K562 (cell line): ENCODE measurements around the gene GTF3C4. TPM values are rescaled to one million over a fixed set of nuclear protein-coding genes. Genes with fewer than 3 reads are reported as not detected.

Experiments
- ATAC-seq: fragments of 200-7000 bp; cut with Tn5 transposase; 3 replicates; pipeline ENCODE4 v1.9.1; 2020; ENCODE audit warnings: moderate library complexity
- BruUV-seq: library from RNA; stranded (reverse); fragments of 400-500 nt; replicated peaks from 2 replicates; lab custom pipeline; 2021; lab: Mats Ljungman, UMichigan
- CTCF ChIA-PET: fragments of 300-600 bp; formaldehyde crosslinking; extraction: SDS; loops from one replicate; lab custom pipeline; 2021; ENCODE audit warnings: low intra/inter-chr PET ratio; lab: Yijun Ruan, JAX
- POLR2A ChIA-PET: fragments of 300-600, 350-650 bp; sonication (Branson Sonifier 250); formaldehyde crosslinking; extraction: SDS; loops from one replicate; lab custom pipeline; 2021; ENCODE audit warnings: antibody characterized with exemption, inconsistent platforms; lab: Yijun Ruan, JAX
- DNase-seq, 4 experiments: peaks; one replicate each; pipeline versions ENCODE4 v3.0.0 to v3.0.0-alpha.2; 2011 to 2018; ENCODE audit warnings: low spot score in 3 of 4, mixed read lengths in 3 of 4; ENCODE audit errors: extremely low read depth in 1 of 4
- FAIRE-seq: peaks from 2 replicates; lab custom pipeline; 2011; peaks lifted over from hg19 to GRCh38; lab: Jason Lieb, UNC
- H2AFZ ChIP-seq: 2 replicates; pipeline ENCODE4 v1.6.0; 2011; ENCODE audit warnings: low read depth, low read length, control low read depth, inconsistent platforms
- H3K27ac ChIP-seq: fragments of 200-600 bp; 3 replicates; pipeline ENCODE4 v1.8.0; 2011; ENCODE audit warnings: low read depth, mild to moderate bottlenecking, control low read depth, inconsistent platforms, low read length, moderate library complexity, mixed read lengths; ENCODE audit errors: extremely low read depth
- H3K27me3 ChIP-seq, 2 experiments: fragments of 300-600 bp in 1 of 2; 2 replicates in 1 of 2; 3 replicates in 1 of 2; pipeline versions ENCODE4 v1.6.0 to v1.8.0; 2011; ENCODE audit warnings: inconsistent platforms in 2 of 2, low read length in 2 of 2, mild to moderate bottlenecking in 1 of 2, mixed read lengths in 1 of 2, moderate library complexity in 1 of 2; ENCODE audit not compliant: control insufficient read depth in 2 of 2, insufficient read depth in 2 of 2
- H3K36me3 ChIP-seq: fragments of 300-600 bp; 3 replicates; pipeline ENCODE4 v1.8.0; 2011; ENCODE audit warnings: mild to moderate bottlenecking, low read length, inconsistent platforms; ENCODE audit not compliant: control insufficient read depth, insufficient read depth
- H3K4me1 ChIP-seq, 2 experiments: fragments of 200-600 bp in 1 of 2; replicated peaks in 1 of 2; 2 replicates in 1 of 2; 3 replicates in 1 of 2; pipeline versions ENCODE4 v1.5.1 to v1.8.0; 2011; ENCODE audit warnings: inconsistent platforms in 2 of 2, low read length in 2 of 2, mild to moderate bottlenecking in 1 of 2, mixed read lengths in 1 of 2, moderate library complexity in 1 of 2; ENCODE audit not compliant: control insufficient read depth in 2 of 2, insufficient read depth in 2 of 2
- H3K4me2 ChIP-seq: 2 replicates; pipeline ENCODE4 v1.6.1; 2011; ENCODE audit warnings: low read length, control low read depth, inconsistent platforms, mixed read lengths; ENCODE audit not compliant: insufficient read depth
- H3K4me3 ChIP-seq: fragments of 200-600 bp; sonication (generic), shearing (Covaris generic); 2 replicates; pipeline ENCODE4 v1.5.1; 2016; ENCODE audit warnings: control low read depth, inconsistent platforms
- H3K79me2 ChIP-seq: fragments of 200-600 bp; 3 replicates; pipeline ENCODE4 v1.8.0; 2011; ENCODE audit warnings: low read length, inconsistent platforms; ENCODE audit not compliant: control insufficient read depth, insufficient read depth
- H3K9ac ChIP-seq, 2 experiments: 2 replicates each; pipeline versions ENCODE4 v1.6.0 to v1.6.1; 2011; ENCODE audit warnings: low read depth in 2 of 2, low read length in 2 of 2, control low read depth in 1 of 2, inconsistent platforms in 1 of 2, mild to moderate bottlenecking in 1 of 2, mixed read lengths in 1 of 2; ENCODE audit not compliant: insufficient read depth in 1 of 2
- H3K9me1 ChIP-seq: one replicate; pipeline ENCODE4 v1.6.0; 2011; ENCODE audit warnings: inconsistent platforms, mild to moderate bottlenecking, low read length, moderate library complexity; ENCODE audit not compliant: control insufficient read depth, insufficient read depth
- H3K9me3 ChIP-seq: replicated peaks from 2 replicates; pipeline ENCODE4 v1.5.1; 2011; ENCODE audit warnings: low read depth, low read length, inconsistent platforms; ENCODE audit not compliant: control insufficient read depth, insufficient read depth
- H4K20me1 ChIP-seq: replicated peaks from 2 replicates; pipeline ENCODE4 v1.6.1; 2011; ENCODE audit warnings: low read length, inconsistent platforms, mixed read lengths; ENCODE audit not compliant: control insufficient read depth, insufficient read depth
- CHD4 ChIP-seq: fragments of 200-600 bp; sonication (generic); IDR thresholded peaks from 3 replicates; pipeline ENCODE4 v1.6.1; 2012; ENCODE audit warnings: low read depth, mild to moderate bottlenecking, mixed read lengths, low read length, inconsistent platforms; ENCODE audit not compliant: insufficient read depth, insufficient replicate concordance, poor library complexity, severe bottlenecking
- LCOR ChIP-seq: sonication (generic); formaldehyde crosslinking; IDR thresholded peaks from 2 replicates; pipeline ENCODE4 v1.8.0; 2022; ENCODE audit warnings: mild to moderate bottlenecking, missing genetic modification reagents
- MCM5 ChIP-seq: fragments of 450-650 bp; IDR thresholded peaks from 2 replicates; pipeline ENCODE4 v1.6.1; 2016; ENCODE audit warnings: low read depth
- NFRKB ChIP-seq: fragments of 450-650 bp; IDR thresholded peaks from 2 replicates; pipeline ENCODE4 v1.6.1; 2016; ENCODE audit warnings: low read depth
- POLR3A ChIP-seq: IDR thresholded peaks from 2 replicates; pipeline ENCODE4 v1.6.1; 2011; ENCODE audit warnings: borderline replicate concordance, mild to moderate bottlenecking, moderate library complexity; ENCODE audit not compliant: insufficient read length, insufficient read depth; ENCODE audit errors: extremely low read depth
- ZNF77 ChIP-seq: fragments of 250-450 bp; sonication (Bioruptor Pico); IDR thresholded peaks from 2 replicates; pipeline ENCODE4 v1.5.0; 2020
- WGBS: fragments of 100-300 bp; shearing (Covaris generic); methylation state at CpG from one replicate; pipeline ENCODE4 v1.1.6; 2016; ENCODE audit warnings: low coverage, mixed read lengths; ENCODE audit not compliant: insufficient coverage; ENCODE audit errors: missing lambda C conversion rate; 5-methylcytosine and 5-hydroxymethylcytosine counted together
- in situ Hi-C: fragments of 300-500 bp; cut with MboI; formaldehyde crosslinking; loops from 4 replicates; pipeline ENCODE4 v1.15.0; 2018; ENCODE audit warnings: inconsistent platforms, mixed read lengths
- intact Hi-C: fragments of 100-400 bp; cut with micrococcal nuclease; formaldehyde crosslinking; loops from 2 replicates; pipeline ENCODE4 v1.14.2; 2022
- polyA plus RNA-seq, 8 experiments: library from polyadenylated mRNA; depleted of rRNA in 4 of 8; stranded (reverse) in 5 of 8; unstranded in 3 of 8; fragments of >200 nt; fragmentation: Nextera tagmentation in 2 of 8; fragmentation: Illumina TruSeq in 1 of 8; extraction: Ambion mirVana in 2 of 8; extraction: Trizol in 1 of 8; gene quantifications; 2 replicates each; pipeline versions ENCODE4 v1.2.1 to v1.2.3, GENCODE V29; 2011 to 2014; ENCODE audit warnings: inconsistent platforms in 1 of 8, missing spikeins in 1 of 8
- total RNA-seq, 7 experiments: library from RNA; depleted of rRNA in 6 of 7; stranded (reverse); fragments of >200 nt in 6 of 7; fragmentation: Illumina TruSeq in 2 of 7; extraction: Trizol in 2 of 7; gene quantifications; 2 replicates each; pipeline versions ENCODE4 v1.2.1 to v1.2.3, GENCODE V29; 2011 to 2021; ENCODE audit warnings: low replicate concordance in 1 of 7
- TF ChIP-seq, protein P1 (sequence below): fragments of 450-650 bp; IDR thresholded peaks from 2 replicates; pipeline ENCODE4 v1.6.1; 2018; ENCODE audit not compliant: partially characterized antibody
- TF ChIP-seq, protein P2 (sequence below): fragments of 250-450 bp; sonication (Bioruptor Pico); IDR thresholded peaks from 2 replicates; pipeline ENCODE4 v1.8.0; 2021; ENCODE audit warnings: borderline replicate concordance, mild to moderate bottlenecking, moderate library complexity; ENCODE audit not compliant: poor library complexity, severe bottlenecking
- TF ChIP-seq, protein P3 (sequence below): fragments of 250-450 bp; sonication (Bioruptor Pico); IDR thresholded peaks from 2 replicates; pipeline ENCODE4 v1.4.0; 2020
- TF ChIP-seq, protein P4 (sequence below): fragments of 450-650 bp; formaldehyde crosslinking; IDR thresholded peaks from 2 replicates; pipeline ENCODE4 v1.4.0; 2020; ENCODE audit warnings: mild to moderate bottlenecking, moderate library complexity
- TF ChIP-seq, protein P5 (sequence below): fragments of 450-650 bp; IDR thresholded peaks from 2 replicates; pipeline ENCODE4 v1.6.1; 2016

Gene GTF3C4
- total and polyA plus RNA-seq, 9 of the 15 experiments (the other 6 are each of a cell fraction or from before 2014, with no cell fraction given), result 3.9 to 20.0 (median 12.2) TPM

DNA sequence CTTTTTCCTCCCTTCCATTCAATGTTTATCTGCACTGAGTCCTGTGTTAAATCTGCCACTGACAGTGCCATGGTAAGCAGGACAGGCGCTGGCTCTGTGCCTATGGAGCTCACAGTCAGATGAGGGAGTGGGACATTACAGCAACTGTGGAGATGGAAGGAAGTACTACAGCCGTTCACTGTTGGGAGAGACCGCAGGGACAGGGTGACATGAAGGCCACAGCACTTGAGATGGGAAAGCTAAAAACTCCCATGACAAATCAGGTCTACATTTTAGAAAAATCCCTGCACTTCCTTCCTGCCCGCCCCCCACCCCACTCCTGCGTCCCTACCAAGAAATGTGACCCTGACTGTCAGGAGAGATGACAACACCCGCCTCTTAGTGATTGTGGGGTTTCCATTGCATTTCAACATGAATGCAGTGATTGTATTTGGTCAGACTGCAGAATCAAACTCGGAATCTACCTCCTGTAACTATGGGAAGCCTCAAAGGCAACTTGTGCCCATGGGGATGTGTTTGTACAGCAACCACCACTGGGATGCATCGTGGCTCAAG, 56.4 kb downstream of the GTF3C4 start:
- no peak overlapping the region for H2AFZ ChIP-seq
- FAIRE-seq (no peak), ATAC-seq (no peak), DNase-seq (no peak)
- H3K4me1 ChIP-seq, result peaks cover 0 to 5% of the 10 kb centered on the region in 2 experiments; a peak in 1 of 5 replicates
- no peak overlapping the region for H3K4me3 ChIP-seq
- no peak overlapping the region for H3K27ac ChIP-seq
- no peak overlapping the region for H3K4me2 ChIP-seq
- CTCF ChIA-PET, result no interaction called here
- no peaks in the 10 kb centered on the region for H3K36me3 ChIP-seq
- in situ Hi-C loops (no loop called here), intact Hi-C loops (no loop called here)
- H3K9me3 ChIP-seq, result no peaks in the 10 kb centered on the region
- 0 out of 2 replicates have a peak, but pooled peaks cover 3% of the 10 kb centered on the region for H4K20me1 ChIP-seq
- no TSS peak for BruUV-seq
- under 1% methylated on average over 6 of the region's 8 CpGs for WGBS
- peaks cover 42 to 87% of the 10 kb centered on the region in 2 experiments for H3K27me3 ChIP-seq
- TF ChIP-seq, protein P1, sequence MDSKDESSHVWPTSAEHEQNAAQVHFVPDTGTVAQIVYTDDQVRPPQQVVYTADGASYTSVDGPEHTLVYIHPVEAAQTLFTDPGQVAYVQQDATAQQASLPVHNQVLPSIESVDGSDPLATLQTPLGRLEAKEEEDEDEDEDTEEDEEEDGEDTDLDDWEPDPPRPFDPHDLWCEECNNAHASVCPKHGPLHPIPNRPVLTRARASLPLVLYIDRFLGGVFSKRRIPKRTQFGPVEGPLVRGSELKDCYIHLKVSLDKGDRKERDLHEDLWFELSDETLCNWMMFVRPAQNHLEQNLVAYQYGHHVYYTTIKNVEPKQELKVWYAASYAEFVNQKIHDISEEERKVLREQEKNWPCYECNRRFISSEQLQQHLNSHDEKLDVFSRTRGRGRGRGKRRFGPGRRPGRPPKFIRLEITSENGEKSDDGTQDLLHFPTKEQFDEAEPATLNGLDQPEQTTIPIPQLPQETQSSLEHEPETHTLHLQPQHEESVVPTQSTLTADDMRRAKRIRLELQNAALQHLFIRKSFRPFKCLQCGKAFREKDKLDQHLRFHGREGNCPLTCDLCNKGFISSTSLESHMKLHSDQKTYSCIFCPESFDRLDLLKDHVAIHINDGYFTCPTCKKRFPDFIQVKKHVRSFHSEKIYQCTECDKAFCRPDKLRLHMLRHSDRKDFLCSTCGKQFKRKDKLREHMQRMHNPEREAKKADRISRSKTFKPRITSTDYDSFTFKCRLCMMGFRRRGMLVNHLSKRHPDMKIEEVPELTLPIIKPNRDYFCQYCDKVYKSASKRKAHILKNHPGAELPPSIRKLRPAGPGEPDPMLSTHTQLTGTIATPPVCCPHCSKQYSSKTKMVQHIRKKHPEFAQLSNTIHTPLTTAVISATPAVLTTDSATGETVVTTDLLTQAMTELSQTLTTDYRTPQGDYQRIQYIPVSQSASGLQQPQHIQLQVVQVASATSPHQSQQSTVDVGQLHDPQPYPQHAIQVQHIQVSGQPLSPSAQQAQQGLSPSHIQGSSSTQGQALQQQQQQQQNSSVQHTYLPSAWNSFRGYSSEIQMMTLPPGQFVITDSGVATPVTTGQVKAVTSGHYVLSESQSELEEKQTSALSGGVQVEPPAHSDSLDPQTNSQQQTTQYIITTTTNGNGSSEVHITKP, result no peak
- TF ChIP-seq ZNF77 (CRISPR knock-in tag) (no peak), LCOR (CRISPR knock-in tag) (no peak), MCM5 (no peak), POLR3A (no peak), NFRKB (no peak), CHD4 (no peak)
- TF ChIP-seq, protein P2, sequence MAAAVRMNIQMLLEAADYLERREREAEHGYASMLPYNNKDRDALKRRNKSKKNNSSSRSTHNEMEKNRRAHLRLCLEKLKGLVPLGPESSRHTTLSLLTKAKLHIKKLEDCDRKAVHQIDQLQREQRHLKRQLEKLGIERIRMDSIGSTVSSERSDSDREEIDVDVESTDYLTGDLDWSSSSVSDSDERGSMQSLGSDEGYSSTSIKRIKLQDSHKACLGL (CRISPR knock-in tag), result no peak
- TF ChIP-seq, protein P3, sequence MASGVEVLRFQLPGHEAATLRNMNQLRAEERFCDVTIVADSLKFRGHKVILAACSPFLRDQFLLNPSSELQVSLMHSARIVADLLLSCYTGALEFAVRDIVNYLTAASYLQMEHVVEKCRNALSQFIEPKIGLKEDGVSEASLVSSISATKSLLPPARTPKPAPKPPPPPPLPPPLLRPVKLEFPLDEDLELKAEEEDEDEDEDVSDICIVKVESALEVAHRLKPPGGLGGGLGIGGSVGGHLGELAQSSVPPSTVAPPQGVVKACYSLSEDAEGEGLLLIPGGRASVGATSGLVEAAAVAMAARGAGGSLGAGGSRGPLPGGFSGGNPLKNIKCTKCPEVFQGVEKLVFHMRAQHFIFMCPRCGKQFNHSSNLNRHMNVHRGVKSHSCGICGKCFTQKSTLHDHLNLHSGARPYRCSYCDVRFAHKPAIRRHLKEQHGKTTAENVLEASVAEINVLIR (CRISPR knock-in tag), result no peak
- TF ChIP-seq, protein P4, sequence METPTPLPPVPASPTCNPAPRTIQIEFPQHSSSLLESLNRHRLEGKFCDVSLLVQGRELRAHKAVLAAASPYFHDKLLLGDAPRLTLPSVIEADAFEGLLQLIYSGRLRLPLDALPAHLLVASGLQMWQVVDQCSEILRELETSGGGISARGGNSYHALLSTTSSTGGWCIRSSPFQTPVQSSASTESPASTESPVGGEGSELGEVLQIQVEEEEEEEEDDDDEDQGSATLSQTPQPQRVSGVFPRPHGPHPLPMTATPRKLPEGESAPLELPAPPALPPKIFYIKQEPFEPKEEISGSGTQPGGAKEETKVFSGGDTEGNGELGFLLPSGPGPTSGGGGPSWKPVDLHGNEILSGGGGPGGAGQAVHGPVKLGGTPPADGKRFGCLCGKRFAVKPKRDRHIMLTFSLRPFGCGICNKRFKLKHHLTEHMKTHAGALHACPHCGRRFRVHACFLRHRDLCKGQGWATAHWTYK (CRISPR knock-in tag), result no peak
- TF ChIP-seq, protein P5, sequence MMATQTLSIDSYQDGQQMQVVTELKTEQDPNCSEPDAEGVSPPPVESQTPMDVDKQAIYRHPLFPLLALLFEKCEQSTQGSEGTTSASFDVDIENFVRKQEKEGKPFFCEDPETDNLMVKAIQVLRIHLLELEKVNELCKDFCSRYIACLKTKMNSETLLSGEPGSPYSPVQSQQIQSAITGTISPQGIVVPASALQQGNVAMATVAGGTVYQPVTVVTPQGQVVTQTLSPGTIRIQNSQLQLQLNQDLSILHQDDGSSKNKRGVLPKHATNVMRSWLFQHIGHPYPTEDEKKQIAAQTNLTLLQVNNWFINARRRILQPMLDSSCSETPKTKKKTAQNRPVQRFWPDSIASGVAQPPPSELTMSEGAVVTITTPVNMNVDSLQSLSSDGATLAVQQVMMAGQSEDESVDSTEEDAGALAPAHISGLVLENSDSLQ, result no peak
- H3K9ac ChIP-seq, result no peak overlapping the region
- H3K9me1 ChIP-seq, result peaks cover 5% of the 10 kb centered on the region
- POLR2A ChIA-PET, result no interaction called here
- H3K79me2 ChIP-seq, result no peaks in the 10 kb centered on the region
